ENCODE results near the gene RHAG. TPM values are rescaled to one million over a fixed set of nuclear protein-coding genes. Genes with fewer than 3 reads are reported as not detected.

RHAG gene
- total RNA-seq, 1 donor from 2014 or later: not detected

- Histone ChIP-seq H2AFZ (ENCODE audit: low read depth, low read length) (no peak overlapping the region), H3K79me2 (ENCODE audit: insufficient read depth, low read length) (no peaks in the 10 kb centered on the region), H3K9ac (ENCODE audit: low read length) (no peak overlapping the region), H3K36me3 (ENCODE audit: insufficient read depth, low read length) (no peaks in the 10 kb centered on the region), H3K27ac (ENCODE audit: low read depth, low read length) (no peak overlapping the region), H3K27me3 (ENCODE audit: insufficient read depth, low read length) (no peaks in the 10 kb centered on the region), H4K20me1 (ENCODE audit: insufficient read depth, low read length) (no peaks in the 10 kb centered on the region), H3K4me2 (ENCODE audit: low read length) (no peak overlapping the region), H3K4me1 (ENCODE audit: insufficient read depth, low read length) (peaks cover 7% of the 10 kb centered on the region), H3K9me3 (ENCODE audit: insufficient read depth, low read depth, low read length) (no peaks in the 10 kb centered on the region), H3K4me3 (ENCODE audit: insufficient read depth, low read depth, low read length) (no peak overlapping the region)
- FAIRE-seq (no peak), DNase-seq (ENCODE audit: low read depth) (no peak)
- Mint-ChIP-seq H3K4me1 (ENCODE audit: low read depth, unreplicated experiment) (peaks cover 5% of the 10 kb centered on the region), H3K27ac (ENCODE audit: unreplicated experiment) (no peak overlapping the region), H3K36me3 (ENCODE audit: low read depth, unreplicated experiment) (no peaks in the 10 kb centered on the region), H3K4me3 (ENCODE audit: unreplicated experiment) (no peak overlapping the region), H3K9me3 (ENCODE audit: unreplicated experiment) (no peaks in the 10 kb centered on the region), H3K27me3 (ENCODE audit: low read depth, unreplicated experiment) (no peaks in the 10 kb centered on the region)
- no peak for TF ChIP-seq EZH2 (IDR thresholded peaks at IDR 0.05; ENCODE audit: insufficient read depth, low read length)
- TF ChIP-seq CTCF (IDR thresholded peaks at IDR 0.05; ENCODE audit: insufficient read depth, low read depth, low read length): no peak
These were observed 72.1 kb downstream of the RHAG start for GRCh38 chr6:49564552-49564951.

- no peaks in the 10 kb centered on the region for H3K36me3 ChIP-seq (ENCODE audit: insufficient read depth, low read length)
- H4K20me1 ChIP-seq (ENCODE audit: insufficient read depth, low read length): no peaks in the 10 kb centered on the region
- peaks cover 5% of the 10 kb centered on the region for H3K4me1 Mint-ChIP-seq (ENCODE audit: low read depth, unreplicated experiment)
- H3K79me2 ChIP-seq (ENCODE audit: insufficient read depth, low read length): no peaks in the 10 kb centered on the region
- no peaks in the 10 kb centered on the region for H3K27me3 ChIP-seq (ENCODE audit: insufficient read depth, low read length)
- no peak overlapping the region for H3K9ac ChIP-seq (ENCODE audit: low read length)
- H2AFZ ChIP-seq (ENCODE audit: low read depth, low read length): no peak overlapping the region
- peaks cover 7% of the 10 kb centered on the region for H3K4me1 ChIP-seq (ENCODE audit: insufficient read depth, low read length)
- H3K4me3 ChIP-seq (ENCODE audit: insufficient read depth, low read depth, low read length): no peak overlapping the region
- no peaks in the 10 kb centered on the region for H3K27me3 Mint-ChIP-seq (ENCODE audit: low read depth, unreplicated experiment)
- TF ChIP-seq EZH2 (IDR thresholded peaks at IDR 0.05; ENCODE audit: insufficient read depth, low read length) (no peak), CTCF (IDR thresholded peaks at IDR 0.05; ENCODE audit: insufficient read depth, low read depth, low read length) (no peak)
- no peak overlapping the region for H3K4me2 ChIP-seq (ENCODE audit: low read length)
- H3K27ac ChIP-seq (ENCODE audit: low read depth, low read length): no peak overlapping the region
- H3K9me3 Mint-ChIP-seq (ENCODE audit: unreplicated experiment): no peaks in the 10 kb centered on the region
- H3K36me3 Mint-ChIP-seq (ENCODE audit: low read depth, unreplicated experiment): no peaks in the 10 kb centered on the region
- no peaks in the 10 kb centered on the region for H3K9me3 ChIP-seq (ENCODE audit: insufficient read depth, low read depth, low read length)
- DNase-seq (ENCODE audit: low read depth) (no peak), FAIRE-seq (no peak)
- H3K27ac Mint-ChIP-seq (ENCODE audit: unreplicated experiment): no peak overlapping the region
- H3K4me3 Mint-ChIP-seq (ENCODE audit: unreplicated experiment): no peak overlapping the region
These were observed 73.4 kb downstream of the RHAG start for GRCh38 chr6:49563006-49563886.

- H3K27me3 ChIP-seq (ENCODE audit: insufficient read depth, low read length): no peaks in the 10 kb centered on the region
- Mint-ChIP-seq H3K27me3 (ENCODE audit: low read depth, unreplicated experiment) (no peaks in the 10 kb centered on the region), H3K36me3 (ENCODE audit: low read depth, unreplicated experiment) (no peaks in the 10 kb centered on the region), H3K4me3 (ENCODE audit: unreplicated experiment) (no peak overlapping the region), H3K9me3 (ENCODE audit: unreplicated experiment) (no peaks in the 10 kb centered on the region), H3K4me1 (ENCODE audit: low read depth, unreplicated experiment) (no peaks in the 10 kb centered on the region), H3K27ac (ENCODE audit: unreplicated experiment) (no peak overlapping the region)
- no peak for DNase-seq (ENCODE audit: low read depth)
- H3K4me2 ChIP-seq (ENCODE audit: low read length): no peak overlapping the region
- H3K36me3 ChIP-seq (ENCODE audit: insufficient read depth, low read length): no peaks in the 10 kb centered on the region
- no peak overlapping the region for H3K9ac ChIP-seq (ENCODE audit: low read length)
- TF ChIP-seq CTCF (IDR thresholded peaks at IDR 0.05; ENCODE audit: insufficient read depth, low read depth, low read length): no peak
- TF ChIP-seq EZH2 (IDR thresholded peaks at IDR 0.05; ENCODE audit: insufficient read depth, low read length): no peak
- H4K20me1 ChIP-seq (ENCODE audit: insufficient read depth, low read length): no peaks in the 10 kb centered on the region
- H3K27ac ChIP-seq (ENCODE audit: low read depth, low read length): no peak overlapping the region
- H3K4me3 ChIP-seq (ENCODE audit: insufficient read depth, low read depth, low read length): no peak overlapping the region
- H2AFZ ChIP-seq (ENCODE audit: low read depth, low read length): no peak overlapping the region
- FAIRE-seq: no peak
- H3K9me3 ChIP-seq (ENCODE audit: insufficient read depth, low read depth, low read length): no peaks in the 10 kb centered on the region
- H3K4me1 ChIP-seq (ENCODE audit: insufficient read depth, low read length): peaks cover 14% of the 10 kb centered on the region
- H3K79me2 ChIP-seq (ENCODE audit: insufficient read depth, low read length): peaks cover 5% of the 10 kb centered on the region
These were observed 78.4 kb downstream of the RHAG start for GRCh38 chr6:49558238-49558637.
